H1 (cell line): ENCODE data around the gene PDK4. TPM values are rescaled to one million over a fixed set of nuclear protein-coding genes. Genes with fewer than 3 reads are reported as not detected.

Experiments used
- HDAC6 ChIP-seq: IDR thresholded peaks from one replicate; pipeline ENCODE4 v1.7.1; 2012; ENCODE audit warnings: low read depth, mild to moderate bottlenecking, inconsistent platforms, low read length, moderate library complexity
- KDM1A ChIP-seq: fragments of 200-600, 300-600 bp; sonication (generic); IDR thresholded peaks from 2 replicates; pipeline ENCODE4 v1.7.1; 2016; ENCODE audit warnings: mild to moderate bottlenecking, low read length, borderline replicate concordance
- RBBP5 ChIP-seq: IDR thresholded peaks from 2 replicates; pipeline ENCODE4 v1.7.1; 2012; ENCODE audit warnings: low read depth, mild to moderate bottlenecking, inconsistent platforms, low read length, moderate library complexity, borderline replicate concordance
- TAF1 ChIP-seq: IDR thresholded peaks from 2 replicates; pipeline ENCODE4 v1.6.1; 2011; ENCODE audit warnings: mild to moderate bottlenecking, low read depth, low read length
- TEAD4 ChIP-seq: IDR thresholded peaks from 2 replicates; pipeline ENCODE4 v1.6.1; 2012; ENCODE audit warnings: low read depth, low read length, inconsistent platforms, mixed read lengths
- polyA plus RNA-seq, 7 experiments: library from polyadenylated mRNA; depleted of rRNA in 3 of 7; stranded (reverse) in 5 of 7; unstranded in 2 of 7; fragments of >200 nt in 5 of 7; fragments of 200-250 nt in 2 of 7; gene quantifications; 1 replicate in 5 of 7; 2 replicates in 1 of 7; 4 replicates in 1 of 7; pipeline versions ENCODE4 v1.2.1 to v1.2.3, GENCODE V29; 2011 to 2013; ENCODE audit warnings: missing spikeins in 2 of 7, mixed read lengths in 2 of 7
- total RNA-seq: library from RNA; stranded (reverse); fragmentation: NEBNext Ultra II Directional; extraction: Animal tissue kit (Norgen Biotek cat#: 25700); gene quantifications from 2 replicates; pipeline ENCODE4 v1.2.1, GENCODE V29; 2021
- TF ChIP-seq, protein P1 (sequence below): fragments of 300-600 bp; sonication (generic); IDR thresholded peaks from 2 replicates; pipeline ENCODE4 v1.7.1; 2012; ENCODE audit warnings: low read length, moderate library complexity, mild to moderate bottlenecking, inconsistent platforms; ENCODE audit not compliant: insufficient replicate concordance
- TF ChIP-seq, protein P2 (sequence below): IDR thresholded peaks from 2 replicates; pipeline ENCODE4 v1.6.1; 2011; ENCODE audit warnings: low read depth, mild to moderate bottlenecking, low read length; ENCODE audit not compliant: insufficient read depth
- TF ChIP-seq, protein P3 (sequence below): IDR thresholded peaks from 2 replicates; pipeline ENCODE4 v1.6.1; 2012; ENCODE audit warnings: low read length, inconsistent platforms
- TF ChIP-seq, protein P4 (sequence below): IDR thresholded peaks from 2 replicates; pipeline ENCODE4 v1.6.1; 2012; ENCODE audit warnings: inconsistent platforms

PDK4 gene
- total and polyA plus RNA-seq, 2 of the 8 experiments (the other 6 are each of a cell fraction or from before 2014, with no cell fraction given), result 0.26 TPM; not detected in 1

DNA sequence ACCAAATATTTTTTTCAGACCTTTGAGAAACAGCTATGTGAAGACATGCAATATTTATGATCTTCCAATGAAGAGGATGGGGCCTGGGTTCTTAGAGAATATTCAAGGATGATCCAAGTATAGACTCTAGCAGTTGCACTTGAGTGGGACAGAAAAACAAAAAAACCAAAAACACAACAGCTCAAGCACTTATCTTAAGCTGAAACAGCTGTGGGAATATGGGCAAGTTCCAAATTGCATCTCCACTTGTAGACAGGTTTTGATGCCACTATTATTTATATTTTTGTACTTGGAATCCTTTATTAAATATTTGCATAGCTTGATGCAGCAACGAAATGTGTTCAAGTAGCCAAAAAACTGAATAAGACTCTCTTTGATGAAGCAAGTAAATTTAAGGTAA is 2.2 kb upstream of the PDK4 start (continued):
- TF ChIP-seq, protein P1, sequence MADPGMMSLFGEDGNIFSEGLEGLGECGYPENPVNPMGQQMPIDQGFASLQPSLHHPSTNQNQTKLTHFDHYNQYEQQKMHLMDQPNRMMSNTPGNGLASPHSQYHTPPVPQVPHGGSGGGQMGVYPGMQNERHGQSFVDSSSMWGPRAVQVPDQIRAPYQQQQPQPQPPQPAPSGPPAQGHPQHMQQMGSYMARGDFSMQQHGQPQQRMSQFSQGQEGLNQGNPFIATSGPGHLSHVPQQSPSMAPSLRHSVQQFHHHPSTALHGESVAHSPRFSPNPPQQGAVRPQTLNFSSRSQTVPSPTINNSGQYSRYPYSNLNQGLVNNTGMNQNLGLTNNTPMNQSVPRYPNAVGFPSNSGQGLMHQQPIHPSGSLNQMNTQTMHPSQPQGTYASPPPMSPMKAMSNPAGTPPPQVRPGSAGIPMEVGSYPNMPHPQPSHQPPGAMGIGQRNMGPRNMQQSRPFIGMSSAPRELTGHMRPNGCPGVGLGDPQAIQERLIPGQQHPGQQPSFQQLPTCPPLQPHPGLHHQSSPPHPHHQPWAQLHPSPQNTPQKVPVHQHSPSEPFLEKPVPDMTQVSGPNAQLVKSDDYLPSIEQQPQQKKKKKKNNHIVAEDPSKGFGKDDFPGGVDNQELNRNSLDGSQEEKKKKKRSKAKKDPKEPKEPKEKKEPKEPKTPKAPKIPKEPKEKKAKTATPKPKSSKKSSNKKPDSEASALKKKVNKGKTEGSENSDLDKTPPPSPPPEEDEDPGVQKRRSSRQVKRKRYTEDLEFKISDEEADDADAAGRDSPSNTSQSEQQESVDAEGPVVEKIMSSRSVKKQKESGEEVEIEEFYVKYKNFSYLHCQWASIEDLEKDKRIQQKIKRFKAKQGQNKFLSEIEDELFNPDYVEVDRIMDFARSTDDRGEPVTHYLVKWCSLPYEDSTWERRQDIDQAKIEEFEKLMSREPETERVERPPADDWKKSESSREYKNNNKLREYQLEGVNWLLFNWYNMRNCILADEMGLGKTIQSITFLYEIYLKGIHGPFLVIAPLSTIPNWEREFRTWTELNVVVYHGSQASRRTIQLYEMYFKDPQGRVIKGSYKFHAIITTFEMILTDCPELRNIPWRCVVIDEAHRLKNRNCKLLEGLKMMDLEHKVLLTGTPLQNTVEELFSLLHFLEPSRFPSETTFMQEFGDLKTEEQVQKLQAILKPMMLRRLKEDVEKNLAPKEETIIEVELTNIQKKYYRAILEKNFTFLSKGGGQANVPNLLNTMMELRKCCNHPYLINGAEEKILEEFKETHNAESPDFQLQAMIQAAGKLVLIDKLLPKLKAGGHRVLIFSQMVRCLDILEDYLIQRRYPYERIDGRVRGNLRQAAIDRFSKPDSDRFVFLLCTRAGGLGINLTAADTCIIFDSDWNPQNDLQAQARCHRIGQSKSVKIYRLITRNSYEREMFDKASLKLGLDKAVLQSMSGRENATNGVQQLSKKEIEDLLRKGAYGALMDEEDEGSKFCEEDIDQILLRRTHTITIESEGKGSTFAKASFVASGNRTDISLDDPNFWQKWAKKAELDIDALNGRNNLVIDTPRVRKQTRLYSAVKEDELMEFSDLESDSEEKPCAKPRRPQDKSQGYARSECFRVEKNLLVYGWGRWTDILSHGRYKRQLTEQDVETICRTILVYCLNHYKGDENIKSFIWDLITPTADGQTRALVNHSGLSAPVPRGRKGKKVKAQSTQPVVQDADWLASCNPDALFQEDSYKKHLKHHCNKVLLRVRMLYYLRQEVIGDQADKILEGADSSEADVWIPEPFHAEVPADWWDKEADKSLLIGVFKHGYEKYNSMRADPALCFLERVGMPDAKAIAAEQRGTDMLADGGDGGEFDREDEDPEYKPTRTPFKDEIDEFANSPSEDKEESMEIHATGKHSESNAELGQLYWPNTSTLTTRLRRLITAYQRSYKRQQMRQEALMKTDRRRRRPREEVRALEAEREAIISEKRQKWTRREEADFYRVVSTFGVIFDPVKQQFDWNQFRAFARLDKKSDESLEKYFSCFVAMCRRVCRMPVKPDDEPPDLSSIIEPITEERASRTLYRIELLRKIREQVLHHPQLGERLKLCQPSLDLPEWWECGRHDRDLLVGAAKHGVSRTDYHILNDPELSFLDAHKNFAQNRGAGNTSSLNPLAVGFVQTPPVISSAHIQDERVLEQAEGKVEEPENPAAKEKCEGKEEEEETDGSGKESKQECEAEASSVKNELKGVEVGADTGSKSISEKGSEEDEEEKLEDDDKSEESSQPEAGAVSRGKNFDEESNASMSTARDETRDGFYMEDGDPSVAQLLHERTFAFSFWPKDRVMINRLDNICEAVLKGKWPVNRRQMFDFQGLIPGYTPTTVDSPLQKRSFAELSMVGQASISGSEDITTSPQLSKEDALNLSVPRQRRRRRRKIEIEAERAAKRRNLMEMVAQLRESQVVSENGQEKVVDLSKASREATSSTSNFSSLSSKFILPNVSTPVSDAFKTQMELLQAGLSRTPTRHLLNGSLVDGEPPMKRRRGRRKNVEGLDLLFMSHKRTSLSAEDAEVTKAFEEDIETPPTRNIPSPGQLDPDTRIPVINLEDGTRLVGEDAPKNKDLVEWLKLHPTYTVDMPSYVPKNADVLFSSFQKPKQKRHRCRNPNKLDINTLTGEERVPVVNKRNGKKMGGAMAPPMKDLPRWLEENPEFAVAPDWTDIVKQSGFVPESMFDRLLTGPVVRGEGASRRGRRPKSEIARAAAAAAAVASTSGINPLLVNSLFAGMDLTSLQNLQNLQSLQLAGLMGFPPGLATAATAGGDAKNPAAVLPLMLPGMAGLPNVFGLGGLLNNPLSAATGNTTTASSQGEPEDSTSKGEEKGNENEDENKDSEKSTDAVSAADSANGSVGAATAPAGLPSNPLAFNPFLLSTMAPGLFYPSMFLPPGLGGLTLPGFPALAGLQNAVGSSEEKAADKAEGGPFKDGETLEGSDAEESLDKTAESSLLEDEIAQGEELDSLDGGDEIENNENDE, result no peak
- TF ChIP-seq HDAC6 (no peak), TAF1 (no peak), KDM1A (no peak), TEAD4 (no peak), RBBP5 (no peak)
- TF ChIP-seq, protein P2, sequence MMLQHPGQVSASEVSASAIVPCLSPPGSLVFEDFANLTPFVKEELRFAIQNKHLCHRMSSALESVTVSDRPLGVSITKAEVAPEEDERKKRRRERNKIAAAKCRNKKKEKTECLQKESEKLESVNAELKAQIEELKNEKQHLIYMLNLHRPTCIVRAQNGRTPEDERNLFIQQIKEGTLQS, result no peak
- TF ChIP-seq, protein P3, sequence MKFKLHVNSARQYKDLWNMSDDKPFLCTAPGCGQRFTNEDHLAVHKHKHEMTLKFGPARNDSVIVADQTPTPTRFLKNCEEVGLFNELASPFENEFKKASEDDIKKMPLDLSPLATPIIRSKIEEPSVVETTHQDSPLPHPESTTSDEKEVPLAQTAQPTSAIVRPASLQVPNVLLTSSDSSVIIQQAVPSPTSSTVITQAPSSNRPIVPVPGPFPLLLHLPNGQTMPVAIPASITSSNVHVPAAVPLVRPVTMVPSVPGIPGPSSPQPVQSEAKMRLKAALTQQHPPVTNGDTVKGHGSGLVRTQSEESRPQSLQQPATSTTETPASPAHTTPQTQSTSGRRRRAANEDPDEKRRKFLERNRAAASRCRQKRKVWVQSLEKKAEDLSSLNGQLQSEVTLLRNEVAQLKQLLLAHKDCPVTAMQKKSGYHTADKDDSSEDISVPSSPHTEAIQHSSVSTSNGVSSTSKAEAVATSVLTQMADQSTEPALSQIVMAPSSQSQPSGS, result no peak
- TF ChIP-seq, protein P4, sequence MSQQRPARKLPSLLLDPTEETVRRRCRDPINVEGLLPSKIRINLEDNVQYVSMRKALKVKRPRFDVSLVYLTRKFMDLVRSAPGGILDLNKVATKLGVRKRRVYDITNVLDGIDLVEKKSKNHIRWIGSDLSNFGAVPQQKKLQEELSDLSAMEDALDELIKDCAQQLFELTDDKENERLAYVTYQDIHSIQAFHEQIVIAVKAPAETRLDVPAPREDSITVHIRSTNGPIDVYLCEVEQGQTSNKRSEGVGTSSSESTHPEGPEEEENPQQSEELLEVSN, result no peak
